ENCODE data around the gene EPHA1. TPM values are rescaled to one million over a fixed set of nuclear protein-coding genes. Genes with fewer than 3 reads are reported as not detected.

The EPHA1 gene
- total RNA-seq, 1 experiment from 2014 or later = 1.2 TPM

- no TSS peak for BruUV-seq (replicated peaks)
- DNase-seq (ENCODE audit: low spot score) = no peak
- CTCF ChIA-PET = no interaction called here
Measured at GRCh38 chr7:143358626-143359025, 50.0 kb downstream of the EPHA1 start.

GRCh38 chr7:143356414-143357050 lies 52.1 kb downstream of the EPHA1 start:
- H3K36me3 ChIP-seq (ENCODE audit: insufficient read depth, low read length, poor library complexity, severe bottlenecking) = no peaks in the 10 kb centered on the region
- peaks cover 17% of the 10 kb centered on the region for H3K27me3 ChIP-seq (replicated peaks; ENCODE audit: insufficient read depth, low read depth, low read length, poor library complexity)
- H3K4me1 ChIP-seq (ENCODE audit: insufficient read depth, low read length, poor library complexity, severe bottlenecking) = peaks cover 3% of the 10 kb centered on the region
- no TSS peak for BruUV-seq (replicated peaks)
- intact Hi-C loops (cut with micrococcal nuclease; ENCODE audit: unreplicated experiment) = no loop called here
- no peak overlapping the region for H3K27ac ChIP-seq (ENCODE audit: low read depth, low read length, poor library complexity, severe bottlenecking)
- CTCF ChIA-PET = no interaction called here
- H3K4me3 ChIP-seq (ENCODE audit: low read depth, low read length, poor library complexity, severe bottlenecking) = no peak overlapping the region
- TF ChIP-seq EZH2 (IDR thresholded peaks at IDR 0.05; ENCODE audit: borderline replicate concordance, low read depth, low read length, poor library complexity, severe bottlenecking) (no peak), CTCF (conservative IDR thresholded peaks at IDR 0.05; ENCODE audit: low read depth, low read length) (no peak)
- POLR2A ChIA-PET (ENCODE audit: low non-redundant PET) = no interaction called here
- no peaks in the 10 kb centered on the region for H3K9me3 ChIP-seq (ENCODE audit: low read depth, low read length, poor library complexity, severe bottlenecking)
- no peak for DNase-seq (ENCODE audit: low spot score)

More at GRCh38 chr7:143358626-143359025, 50.0 kb downstream of the EPHA1 start:
- intact Hi-C loops (cut with micrococcal nuclease; ENCODE audit: unreplicated experiment) = no loop called here
- Histone ChIP-seq H3K9me3 (ENCODE audit: low read depth, low read length, poor library complexity, severe bottlenecking) (no peaks in the 10 kb centered on the region), H3K36me3 (ENCODE audit: insufficient read depth, low read length, poor library complexity, severe bottlenecking) (no peaks in the 10 kb centered on the region), H3K27me3 (replicated peaks; ENCODE audit: insufficient read depth, low read depth, low read length, poor library complexity) (peaks cover 35% of the 10 kb centered on the region), H3K27ac (ENCODE audit: low read depth, low read length, poor library complexity, severe bottlenecking) (no peak overlapping the region), H3K4me3 (ENCODE audit: low read depth, low read length, poor library complexity, severe bottlenecking) (no peak overlapping the region), H3K4me1 (ENCODE audit: insufficient read depth, low read length, poor library complexity, severe bottlenecking) (peaks cover 10% of the 10 kb centered on the region)
- TF ChIP-seq EZH2 (IDR thresholded peaks at IDR 0.05; ENCODE audit: borderline replicate concordance, low read depth, low read length, poor library complexity, severe bottlenecking) (no peak), CTCF (conservative IDR thresholded peaks at IDR 0.05; ENCODE audit: low read depth, low read length) (no peak)
- POLR2A ChIA-PET (ENCODE audit: low non-redundant PET) = no interaction called here

GRCh38 chr7:143355450-143356385 lies 52.9 kb downstream of the EPHA1 start:
- ChIA-PET CTCF (no interaction called here), POLR2A (ENCODE audit: low non-redundant PET) (no interaction called here)
- TF ChIP-seq EZH2 (IDR thresholded peaks at IDR 0.05; ENCODE audit: borderline replicate concordance, low read depth, low read length, poor library complexity, severe bottlenecking) (no peak), CTCF (conservative IDR thresholded peaks at IDR 0.05; ENCODE audit: low read depth, low read length) (no peak)
- H3K4me3 ChIP-seq (ENCODE audit: low read depth, low read length, poor library complexity, severe bottlenecking) = no peak overlapping the region
- no peak overlapping the region for H3K27ac ChIP-seq (ENCODE audit: low read depth, low read length, poor library complexity, severe bottlenecking)
- BruUV-seq (replicated peaks) = no TSS peak
- H3K36me3 ChIP-seq (ENCODE audit: insufficient read depth, low read length, poor library complexity, severe bottlenecking) = no peaks in the 10 kb centered on the region
- peaks cover 9% of the 10 kb centered on the region for H3K27me3 ChIP-seq (replicated peaks; ENCODE audit: insufficient read depth, low read depth, low read length, poor library complexity)
- no peaks in the 10 kb centered on the region for H3K4me1 ChIP-seq (ENCODE audit: insufficient read depth, low read length, poor library complexity, severe bottlenecking)
- no peak for DNase-seq (ENCODE audit: low spot score)
- no peaks in the 10 kb centered on the region for H3K9me3 ChIP-seq (ENCODE audit: low read depth, low read length, poor library complexity, severe bottlenecking)
- intact Hi-C loops (cut with micrococcal nuclease; ENCODE audit: unreplicated experiment) = no loop called here

Data from A673 (cell line).